Measurements from ENCODE around the gene WARS2. TPM values are rescaled to one million over a fixed set of nuclear protein-coding genes. Genes with fewer than 3 reads are reported as not detected.

WARS2 gene
- total RNA-seq, 1 experiment from 2014 or later, result 10.5 TPM

DNA sequence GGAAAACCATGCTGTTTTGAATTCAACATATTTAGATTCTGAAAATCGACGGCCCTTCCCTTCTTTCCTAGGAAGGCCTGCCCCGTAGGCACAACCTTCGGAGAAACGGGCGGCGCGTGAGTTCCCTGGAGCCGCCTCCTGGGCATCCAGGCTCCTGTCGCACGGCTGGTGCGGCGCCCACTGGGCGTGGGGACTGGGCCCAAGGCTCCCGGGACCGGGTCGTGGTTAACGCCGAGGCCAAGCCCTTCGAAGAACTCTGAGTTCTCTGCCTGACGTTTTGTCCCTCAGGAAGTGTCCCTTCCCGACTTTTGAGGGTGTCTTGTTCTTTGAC, 133.1 kb downstream of the WARS2 start (continued):
- TF ChIP-seq, protein P1, sequence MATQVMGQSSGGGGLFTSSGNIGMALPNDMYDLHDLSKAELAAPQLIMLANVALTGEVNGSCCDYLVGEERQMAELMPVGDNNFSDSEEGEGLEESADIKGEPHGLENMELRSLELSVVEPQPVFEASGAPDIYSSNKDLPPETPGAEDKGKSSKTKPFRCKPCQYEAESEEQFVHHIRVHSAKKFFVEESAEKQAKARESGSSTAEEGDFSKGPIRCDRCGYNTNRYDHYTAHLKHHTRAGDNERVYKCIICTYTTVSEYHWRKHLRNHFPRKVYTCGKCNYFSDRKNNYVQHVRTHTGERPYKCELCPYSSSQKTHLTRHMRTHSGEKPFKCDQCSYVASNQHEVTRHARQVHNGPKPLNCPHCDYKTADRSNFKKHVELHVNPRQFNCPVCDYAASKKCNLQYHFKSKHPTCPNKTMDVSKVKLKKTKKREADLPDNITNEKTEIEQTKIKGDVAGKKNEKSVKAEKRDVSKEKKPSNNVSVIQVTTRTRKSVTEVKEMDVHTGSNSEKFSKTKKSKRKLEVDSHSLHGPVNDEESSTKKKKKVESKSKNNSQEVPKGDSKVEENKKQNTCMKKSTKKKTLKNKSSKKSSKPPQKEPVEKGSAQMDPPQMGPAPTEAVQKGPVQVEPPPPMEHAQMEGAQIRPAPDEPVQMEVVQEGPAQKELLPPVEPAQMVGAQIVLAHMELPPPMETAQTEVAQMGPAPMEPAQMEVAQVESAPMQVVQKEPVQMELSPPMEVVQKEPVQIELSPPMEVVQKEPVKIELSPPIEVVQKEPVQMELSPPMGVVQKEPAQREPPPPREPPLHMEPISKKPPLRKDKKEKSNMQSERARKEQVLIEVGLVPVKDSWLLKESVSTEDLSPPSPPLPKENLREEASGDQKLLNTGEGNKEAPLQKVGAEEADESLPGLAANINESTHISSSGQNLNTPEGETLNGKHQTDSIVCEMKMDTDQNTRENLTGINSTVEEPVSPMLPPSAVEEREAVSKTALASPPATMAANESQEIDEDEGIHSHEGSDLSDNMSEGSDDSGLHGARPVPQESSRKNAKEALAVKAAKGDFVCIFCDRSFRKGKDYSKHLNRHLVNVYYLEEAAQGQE (IDR thresholded peaks at IDR 0.05; ENCODE audit: low read depth), result no peak

- ATAC-seq (no peak), DNase-seq (ENCODE audit: low read depth, low spot score) (no peak)
- ChIA-PET POLR2A (no interaction called here), RAD21 (ENCODE audit: low non-redundant PET in 1 of 2, low total read pairs in 2 of 2, uncharacterized antibody in 2 of 2, unreplicated experiment in 2 of 2) (no interaction called here), CTCF (no interaction called here)
- Histone ChIP-seq H3K27ac (ENCODE audit: low read depth, low read length) (no peak overlapping the region), H3K4me2 (ENCODE audit: low read length) (no peak overlapping the region), H3K9me2 (ENCODE audit: insufficient read depth) (no peaks in the 10 kb centered on the region), H3K36me3 (ENCODE audit: control insufficient read depth in 1 of 2, insufficient read depth in 2 of 2, low read length in 2 of 2) (no peaks in the 10 kb centered on the region), H2AFZ (ENCODE audit: low read depth, low read length, poor library complexity, severe bottlenecking) (no peak overlapping the region), H3K9ac (ENCODE audit: low read length) (no peak overlapping the region), H3K27me3 (ENCODE audit: insufficient read depth, low read length) (no peaks in the 10 kb centered on the region), H3K9me3 (ENCODE audit: control insufficient read depth in 1 of 2, insufficient read depth in 1 of 2, low read depth in 1 of 2, low read length in 2 of 2) (no peaks in the 10 kb centered on the region), H3K4me3 (replicated peaks in 1 of 2; ENCODE audit: low read depth in 1 of 2, low read length in 2 of 2) (no peak overlapping the region), H3K79me2 (ENCODE audit: insufficient read depth, low read length) (no peaks in the 10 kb centered on the region), H4K20me1 (ENCODE audit: insufficient read depth) (no peaks in the 10 kb centered on the region), H3K4me1 (ENCODE audit: control insufficient read depth in 1 of 2, insufficient read depth in 2 of 2, low read length in 2 of 2) (peaks cover 1 to 8% of the 10 kb centered on the region in 2 experiments; a peak in 2 of 4 replicates)
- no TSS peak for BruUV-seq (replicated peaks)
- TF ChIP-seq EGR1 (IDR thresholded peaks at IDR 0.05; ENCODE audit: low read depth) (no peak), CEBPB (IDR thresholded peaks at IDR 0.05; ENCODE audit: low read depth) (no peak), TCF7L2 (IDR thresholded peaks at IDR 0.05; ENCODE audit: borderline replicate concordance, extremely low read depth, insufficient read depth, insufficient read length) (no peak), SIN3A (IDR thresholded peaks at IDR 0.05; ENCODE audit: low read depth) (no peak), ZNF274 (IDR thresholded peaks at IDR 0.05; ENCODE audit: low read depth, low read length) (no peak), SRF (IDR thresholded peaks at IDR 0.05; ENCODE audit: low read depth) (no peak), ATF3 (IDR thresholded peaks at IDR 0.05) (no peak)
- TF ChIP-seq, protein P2, sequence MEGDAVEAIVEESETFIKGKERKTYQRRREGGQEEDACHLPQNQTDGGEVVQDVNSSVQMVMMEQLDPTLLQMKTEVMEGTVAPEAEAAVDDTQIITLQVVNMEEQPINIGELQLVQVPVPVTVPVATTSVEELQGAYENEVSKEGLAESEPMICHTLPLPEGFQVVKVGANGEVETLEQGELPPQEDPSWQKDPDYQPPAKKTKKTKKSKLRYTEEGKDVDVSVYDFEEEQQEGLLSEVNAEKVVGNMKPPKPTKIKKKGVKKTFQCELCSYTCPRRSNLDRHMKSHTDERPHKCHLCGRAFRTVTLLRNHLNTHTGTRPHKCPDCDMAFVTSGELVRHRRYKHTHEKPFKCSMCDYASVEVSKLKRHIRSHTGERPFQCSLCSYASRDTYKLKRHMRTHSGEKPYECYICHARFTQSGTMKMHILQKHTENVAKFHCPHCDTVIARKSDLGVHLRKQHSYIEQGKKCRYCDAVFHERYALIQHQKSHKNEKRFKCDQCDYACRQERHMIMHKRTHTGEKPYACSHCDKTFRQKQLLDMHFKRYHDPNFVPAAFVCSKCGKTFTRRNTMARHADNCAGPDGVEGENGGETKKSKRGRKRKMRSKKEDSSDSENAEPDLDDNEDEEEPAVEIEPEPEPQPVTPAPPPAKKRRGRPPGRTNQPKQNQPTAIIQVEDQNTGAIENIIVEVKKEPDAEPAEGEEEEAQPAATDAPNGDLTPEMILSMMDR (IDR thresholded peaks at IDR 0.05 in 2 of 3, conservative IDR thresholded peaks at IDR 0.05 in 1 of 3; ENCODE audit: borderline replicate concordance in 1 of 3, insufficient read depth in 1 of 3, low read depth in 2 of 3, low read length in 2 of 3), result no peak
- intact Hi-C loops (cut with micrococcal nuclease), result loop anchor here (5.0 kb wide), 1 partner anchor 929 kb away; no protein-coding TSS in a partner anchor
These were observed 133.8 kb downstream of the WARS2 start for GRCh38 chr1:119006406-119007279.
